ENCODE results near the gene CD58. TPM values are rescaled to one million over a fixed set of nuclear protein-coding genes. Genes with fewer than 3 reads are reported as not detected.

CD58 gene
- polyA plus RNA-seq, 1 of the 3 experiments (the other 2 are of a cell fraction) = 18.1 TPM

DNA sequence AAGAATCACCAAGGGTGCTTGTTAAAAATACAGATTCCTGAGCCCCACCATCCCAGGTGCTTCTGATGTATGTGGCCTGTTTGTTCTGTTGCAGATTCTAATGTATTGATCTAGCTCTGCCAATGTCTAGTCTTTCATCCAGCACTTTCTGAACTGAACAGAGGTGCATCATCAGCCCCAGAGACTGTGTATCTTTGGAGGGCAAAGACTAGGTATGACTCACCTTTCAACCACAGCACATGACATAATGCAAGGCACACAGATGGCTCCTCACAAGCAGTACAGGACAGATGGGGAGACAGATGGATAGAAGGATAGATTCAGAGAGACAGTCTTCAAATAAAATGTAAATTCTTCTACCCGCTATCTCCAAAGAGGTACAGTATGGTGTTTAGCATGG lies 32.3 kb downstream of the CD58 start:
- Histone ChIP-seq H3K4me3 (ENCODE audit: low read depth in 2 of 2, low read length in 1 of 2) (no peak overlapping the region), H3K36me3 (replicated peaks in 1 of 2; ENCODE audit: control insufficient read depth in 1 of 2, insufficient read depth in 2 of 2, low read length in 1 of 2) (peaks cover 2 to 13% of the 10 kb centered on the region in 2 experiments), H3K79me2 (ENCODE audit: insufficient read depth) (no peaks in the 10 kb centered on the region), H3K9me3 (no peaks in the 10 kb centered on the region), H3K9ac (no peak overlapping the region), H3F3A (replicated peaks; ENCODE audit: insufficient read depth) (no peaks in the 10 kb centered on the region), H3K4me1 (ENCODE audit: control insufficient read depth in 1 of 2, insufficient read depth in 2 of 2, low read depth in 1 of 2, low read length in 1 of 2) (peaks cover 0 to 7% of the 10 kb centered on the region in 2 experiments; a peak in 1 of 4 replicates), H3K27me3 (ENCODE audit: insufficient read depth) (no peaks in the 10 kb centered on the region), H4K20me1 (ENCODE audit: insufficient read depth) (no peaks in the 10 kb centered on the region), H3K4me2 (no peak overlapping the region), H3K27ac (ENCODE audit: low read depth in 2 of 2, low read length in 1 of 2) (no peak overlapping the region), H3K9me2 (no peaks in the 10 kb centered on the region), H2AFZ (ENCODE audit: low read depth) (no peak overlapping the region)
- ChIA-PET POLR2A (no interaction called here), CTCF (interaction anchor here (1.0 to 1.2 kb wide), 3 partner anchors 14 to 400 kb away, joined by 3 to 5 read pairs (median 4); no protein-coding TSS in a partner anchor)
- 75% methylated on average over 1 of the region's 1 CpG for WGBS (ENCODE audit: low lambda C conversion rate)
- no peak for DNase-seq
- TF ChIP-seq USF1 (IDR thresholded peaks at IDR 0.05; ENCODE audit: borderline replicate concordance, low read depth) = no peak
- no peak for TF ChIP-seq RAD21 (IDR thresholded peaks at IDR 0.05; ENCODE audit: low read length)
- TF ChIP-seq GABPA (IDR thresholded peaks at IDR 0.05; ENCODE audit: low read depth) = no peak
- no peak for TF ChIP-seq YY1 (IDR thresholded peaks at IDR 0.05; ENCODE audit: low read depth)
- TF ChIP-seq, protein P1, sequence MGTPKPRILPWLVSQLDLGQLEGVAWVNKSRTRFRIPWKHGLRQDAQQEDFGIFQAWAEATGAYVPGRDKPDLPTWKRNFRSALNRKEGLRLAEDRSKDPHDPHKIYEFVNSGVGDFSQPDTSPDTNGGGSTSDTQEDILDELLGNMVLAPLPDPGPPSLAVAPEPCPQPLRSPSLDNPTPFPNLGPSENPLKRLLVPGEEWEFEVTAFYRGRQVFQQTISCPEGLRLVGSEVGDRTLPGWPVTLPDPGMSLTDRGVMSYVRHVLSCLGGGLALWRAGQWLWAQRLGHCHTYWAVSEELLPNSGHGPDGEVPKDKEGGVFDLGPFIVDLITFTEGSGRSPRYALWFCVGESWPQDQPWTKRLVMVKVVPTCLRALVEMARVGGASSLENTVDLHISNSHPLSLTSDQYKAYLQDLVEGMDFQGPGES (IDR thresholded peaks at IDR 0.05; ENCODE audit: low read depth, low read length) = no peak
- TF ChIP-seq CTCF (IDR thresholded peaks at IDR 0.05) = no peak
- TF ChIP-seq, protein P2, sequence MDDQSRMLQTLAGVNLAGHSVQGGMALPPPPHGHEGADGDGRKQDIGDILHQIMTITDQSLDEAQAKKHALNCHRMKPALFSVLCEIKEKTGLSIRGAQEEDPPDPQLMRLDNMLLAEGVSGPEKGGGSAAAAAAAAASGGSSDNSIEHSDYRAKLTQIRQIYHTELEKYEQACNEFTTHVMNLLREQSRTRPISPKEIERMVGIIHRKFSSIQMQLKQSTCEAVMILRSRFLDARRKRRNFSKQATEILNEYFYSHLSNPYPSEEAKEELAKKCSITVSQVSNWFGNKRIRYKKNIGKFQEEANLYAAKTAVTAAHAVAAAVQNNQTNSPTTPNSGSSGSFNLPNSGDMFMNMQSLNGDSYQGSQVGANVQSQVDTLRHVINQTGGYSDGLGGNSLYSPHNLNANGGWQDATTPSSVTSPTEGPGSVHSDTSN (IDR thresholded peaks at IDR 0.05) = peak; percentile 49; the same call in 1 of the 2 replicates
- TF ChIP-seq RCOR1 (IDR thresholded peaks at IDR 0.05; ENCODE audit: low read length) = no peak
- TF ChIP-seq TAF1 (IDR thresholded peaks at IDR 0.05; ENCODE audit: borderline replicate concordance, low read depth, low read length) = no peak
- TF ChIP-seq ELF1 (IDR thresholded peaks at IDR 0.05) = no peak
- TF ChIP-seq CHD2 (IDR thresholded peaks at IDR 0.05; ENCODE audit: low read length, partially characterized antibody) = no peak
- TF ChIP-seq REST (IDR thresholded peaks at IDR 0.05; ENCODE audit: low read depth, low read length) = no peak
- TF ChIP-seq JUND (IDR thresholded peaks at IDR 0.05) = peak; percentile 42; the same call in 1 of the 2 replicates
- TF ChIP-seq, protein P3, sequence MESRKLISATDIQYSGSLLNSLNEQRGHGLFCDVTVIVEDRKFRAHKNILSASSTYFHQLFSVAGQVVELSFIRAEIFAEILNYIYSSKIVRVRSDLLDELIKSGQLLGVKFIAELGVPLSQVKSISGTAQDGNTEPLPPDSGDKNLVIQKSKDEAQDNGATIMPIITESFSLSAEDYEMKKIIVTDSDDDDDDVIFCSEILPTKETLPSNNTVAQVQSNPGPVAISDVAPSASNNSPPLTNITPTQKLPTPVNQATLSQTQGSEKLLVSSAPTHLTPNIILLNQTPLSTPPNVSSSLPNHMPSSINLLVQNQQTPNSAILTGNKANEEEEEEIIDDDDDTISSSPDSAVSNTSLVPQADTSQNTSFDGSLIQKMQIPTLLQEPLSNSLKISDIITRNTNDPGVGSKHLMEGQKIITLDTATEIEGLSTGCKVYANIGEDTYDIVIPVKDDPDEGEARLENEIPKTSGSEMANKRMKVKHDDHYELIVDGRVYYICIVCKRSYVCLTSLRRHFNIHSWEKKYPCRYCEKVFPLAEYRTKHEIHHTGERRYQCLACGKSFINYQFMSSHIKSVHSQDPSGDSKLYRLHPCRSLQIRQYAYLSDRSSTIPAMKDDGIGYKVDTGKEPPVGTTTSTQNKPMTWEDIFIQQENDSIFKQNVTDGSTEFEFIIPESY (IDR thresholded peaks at IDR 0.05; ENCODE audit: borderline replicate concordance, low read depth) = no peak
- no peak for TF ChIP-seq MEF2A (IDR thresholded peaks at IDR 0.05; ENCODE audit: borderline replicate concordance, low read depth)
- TF ChIP-seq TCF12 (IDR thresholded peaks at IDR 0.05) = peak; percentile 72
- TF ChIP-seq, protein P4, sequence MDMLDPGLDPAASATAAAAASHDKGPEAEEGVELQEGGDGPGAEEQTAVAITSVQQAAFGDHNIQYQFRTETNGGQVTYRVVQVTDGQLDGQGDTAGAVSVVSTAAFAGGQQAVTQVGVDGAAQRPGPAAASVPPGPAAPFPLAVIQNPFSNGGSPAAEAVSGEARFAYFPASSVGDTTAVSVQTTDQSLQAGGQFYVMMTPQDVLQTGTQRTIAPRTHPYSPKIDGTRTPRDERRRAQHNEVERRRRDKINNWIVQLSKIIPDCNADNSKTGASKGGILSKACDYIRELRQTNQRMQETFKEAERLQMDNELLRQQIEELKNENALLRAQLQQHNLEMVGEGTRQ (IDR thresholded peaks at IDR 0.05; ENCODE audit: borderline replicate concordance, low read depth, low read length) = no peak
- TF ChIP-seq EP300 (IDR thresholded peaks at IDR 0.05; ENCODE audit: borderline replicate concordance in 1 of 2, low read depth in 1 of 2, low read length in 1 of 2) = no peak
- TF ChIP-seq MAX (IDR thresholded peaks at IDR 0.05; ENCODE audit: low read depth) = no peak
- TF ChIP-seq RFX5 (IDR thresholded peaks at IDR 0.05; ENCODE audit: low read length) = no peak
- no peak for TF ChIP-seq EZH2phosphoT487 (IDR thresholded peaks at IDR 0.05; ENCODE audit: borderline replicate concordance, low read depth)
- TF ChIP-seq GATA2 (CRISPR knock-in tag; IDR thresholded peaks at IDR 0.05) = no peak
- no peak for TF ChIP-seq SMC3 (IDR thresholded peaks at IDR 0.05; ENCODE audit: low read depth, low read length)
